Upper lobe of right lung (tissue), 1 donor: ENCODE measurements around the gene TVP23A. TPM values are rescaled to one million over a fixed set of nuclear protein-coding genes. Genes with fewer than 3 reads are reported as not detected.
A peak's percentile ranks its signal among the peaks of the same experiment; 100 is the strongest.
"Not testable (repeated sequence)": the region's sequence is repeated elsewhere in the genome, so short reads cannot be mapped to it uniquely, and the experiment has no call there.

Source experiments
- ATAC-seq: fragments of 200-7000 bp; cut with Tn5 transposase; one replicate; pipeline ENCODE4 v1.9.1; 2020; ENCODE audit warnings: mild to moderate bottlenecking, moderate library complexity
- DNase-seq: peaks from one replicate; pipeline ENCODE4 v3.0.0-alpha.2; 2020
- H3K27ac ChIP-seq: fragments of 200-600 bp; one replicate; pipeline ENCODE4 v1.8.0; 2022
- H3K27me3 ChIP-seq: fragments of 200-600 bp; one replicate; pipeline ENCODE4 v1.8.0; 2022; ENCODE audit warnings: mild to moderate bottlenecking
- H3K36me3 ChIP-seq: fragments of 200-600 bp; one replicate; pipeline ENCODE4 v1.8.0; 2022
- H3K4me1 ChIP-seq: fragments of 200-600 bp; one replicate; pipeline ENCODE4 v1.8.0; 2022
- H3K4me3 ChIP-seq: fragments of 200-600 bp; one replicate; pipeline ENCODE4 v1.8.0; 2022; ENCODE audit warnings: mild to moderate bottlenecking
- H3K9me3 ChIP-seq: fragments of 200-600 bp; one replicate; pipeline ENCODE4 v1.8.0; 2022
- intact Hi-C: fragments of 100-400 bp; cut with DNase I; formaldehyde crosslinking; loops from one replicate; pipeline ENCODE4 v1.11.0; 2022
- total RNA-seq: library from RNA; stranded (reverse); fragmentation: NEBNext Ultra II Directional; extraction: Animal tissue kit (Norgen Biotek cat#: 25700); gene quantifications from one replicate; pipeline ENCODE4 v1.2.1, GENCODE V29; 2021
- TF ChIP-seq, protein P1 (sequence below): fragments of 200-600 bp; IDR thresholded peaks from one replicate; pipeline ENCODE4 v1.8.0; 2022; ENCODE audit warnings: antibody characterized with exemption
- donor health status: DM: no; HTN: yes; CAD: no; lungs with severe emphysema.

Gene TVP23A
- total RNA-seq, 1 donor from 2014 or later = 0.69 TPM

DNA sequence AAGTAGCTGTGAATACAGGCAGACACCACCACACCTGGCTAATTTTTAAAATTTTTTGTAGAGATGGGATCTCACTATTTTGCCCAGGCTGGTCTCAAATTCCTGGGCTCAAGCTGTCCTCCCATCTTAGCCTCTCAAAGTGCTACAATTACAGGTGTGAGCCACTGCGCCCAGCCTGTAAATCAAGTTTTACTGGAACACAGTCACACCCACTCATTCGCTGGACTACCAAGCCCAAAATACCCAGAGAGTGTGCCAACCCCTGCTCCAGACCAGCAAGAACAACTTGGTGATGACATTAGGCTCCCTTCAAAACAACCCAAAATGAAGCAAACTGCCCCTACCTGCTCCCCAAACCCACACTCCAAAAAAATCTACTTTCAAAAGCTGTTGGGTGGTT lies 36.0 kb downstream of the TVP23A start:
- H3K9me3 ChIP-seq = no peaks in the 10 kb centered on the region
- DNase-seq = no peak
- H3K4me1 ChIP-seq = no peaks in the 10 kb centered on the region
- ATAC-seq = peak; percentile 62
- no peaks in the 10 kb centered on the region for H3K27me3 ChIP-seq
- no peaks in the 10 kb centered on the region for H3K36me3 ChIP-seq
- H3K4me3 ChIP-seq = no peak overlapping the region
- no peak overlapping the region for H3K27ac ChIP-seq
- intact Hi-C loops = no loop called here
- TF ChIP-seq, protein P1, sequence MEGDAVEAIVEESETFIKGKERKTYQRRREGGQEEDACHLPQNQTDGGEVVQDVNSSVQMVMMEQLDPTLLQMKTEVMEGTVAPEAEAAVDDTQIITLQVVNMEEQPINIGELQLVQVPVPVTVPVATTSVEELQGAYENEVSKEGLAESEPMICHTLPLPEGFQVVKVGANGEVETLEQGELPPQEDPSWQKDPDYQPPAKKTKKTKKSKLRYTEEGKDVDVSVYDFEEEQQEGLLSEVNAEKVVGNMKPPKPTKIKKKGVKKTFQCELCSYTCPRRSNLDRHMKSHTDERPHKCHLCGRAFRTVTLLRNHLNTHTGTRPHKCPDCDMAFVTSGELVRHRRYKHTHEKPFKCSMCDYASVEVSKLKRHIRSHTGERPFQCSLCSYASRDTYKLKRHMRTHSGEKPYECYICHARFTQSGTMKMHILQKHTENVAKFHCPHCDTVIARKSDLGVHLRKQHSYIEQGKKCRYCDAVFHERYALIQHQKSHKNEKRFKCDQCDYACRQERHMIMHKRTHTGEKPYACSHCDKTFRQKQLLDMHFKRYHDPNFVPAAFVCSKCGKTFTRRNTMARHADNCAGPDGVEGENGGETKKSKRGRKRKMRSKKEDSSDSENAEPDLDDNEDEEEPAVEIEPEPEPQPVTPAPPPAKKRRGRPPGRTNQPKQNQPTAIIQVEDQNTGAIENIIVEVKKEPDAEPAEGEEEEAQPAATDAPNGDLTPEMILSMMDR = no peak

DNA sequence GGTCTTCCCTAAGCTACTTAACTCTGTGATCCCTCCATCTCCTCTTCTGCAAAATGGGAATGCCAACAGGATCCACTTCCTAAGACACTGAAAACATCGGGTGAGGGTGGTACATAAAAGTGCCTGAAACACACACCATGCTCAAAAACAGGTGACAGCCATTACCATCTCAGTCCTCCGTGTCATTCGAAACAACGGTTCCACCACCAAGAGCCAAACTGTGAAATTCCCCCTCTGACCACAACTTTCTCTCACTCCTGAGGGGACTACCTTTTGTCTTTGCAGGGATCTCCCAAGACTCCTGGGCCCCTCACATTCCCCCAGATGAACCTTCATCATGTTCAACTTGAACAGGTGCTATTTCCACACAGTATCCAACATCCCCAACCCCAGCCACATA lies 38.0 kb downstream of the TVP23A start:
- no peak overlapping the region for H3K4me3 ChIP-seq
- no peaks in the 10 kb centered on the region for H3K9me3 ChIP-seq
- no peaks in the 10 kb centered on the region for H3K27me3 ChIP-seq
- no peaks in the 10 kb centered on the region for H3K4me1 ChIP-seq
- H3K36me3 ChIP-seq = no peaks in the 10 kb centered on the region
- H3K27ac ChIP-seq = no peak overlapping the region
- DNase-seq (no peak), ATAC-seq (no peak)
- intact Hi-C loops = no loop called here
- TF ChIP-seq, protein P1 = no peak

DNA sequence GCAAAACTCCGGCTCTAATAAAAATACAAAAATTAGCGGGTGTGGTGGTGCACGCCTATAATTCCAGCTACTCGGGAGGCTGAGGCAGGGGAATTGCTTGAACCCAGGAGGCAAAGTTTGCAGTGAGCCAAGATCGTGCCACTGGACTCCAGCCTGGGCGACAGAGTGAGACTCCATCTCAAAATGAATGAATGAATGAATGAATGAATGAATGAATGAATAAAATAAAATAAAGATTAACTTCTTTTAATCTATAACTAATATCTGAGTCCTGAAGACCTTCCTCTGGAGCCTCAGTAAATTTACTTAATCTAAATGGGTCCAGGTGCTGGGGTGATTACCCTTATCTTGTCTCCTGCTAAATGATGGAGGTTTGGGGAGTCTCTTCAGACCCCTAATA lies 38.7 kb downstream of the TVP23A start:
- H3K4me1 ChIP-seq, ATAC-seq, DNase-seq, H3K4me3 ChIP-seq, H3K27ac ChIP-seq, H3K27me3 ChIP-seq, H3K36me3 ChIP-seq, intact Hi-C loops, H3K9me3 ChIP-seq: not testable (repeated sequence)

DNA sequence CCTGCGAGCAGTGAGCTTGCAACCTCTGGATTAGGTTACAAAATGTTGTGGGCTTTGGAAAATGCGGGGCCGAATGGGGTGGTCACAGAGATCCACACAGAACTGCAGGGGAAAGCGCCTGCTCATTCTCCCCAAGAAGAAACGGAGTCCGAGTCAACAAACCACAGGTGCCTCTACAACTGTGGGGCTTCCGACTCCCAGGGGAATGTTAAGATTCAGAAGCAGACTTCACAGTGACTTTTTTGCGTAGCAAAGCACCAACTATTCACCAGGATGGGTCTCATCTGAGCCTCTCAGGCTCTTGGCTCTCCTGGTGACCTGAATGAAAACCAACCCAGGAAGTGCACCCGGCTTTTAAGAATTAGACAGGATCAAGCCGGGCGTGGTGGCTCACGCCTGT lies 41.2 kb downstream of the TVP23A start:
- H3K27me3 ChIP-seq = no peaks in the 10 kb centered on the region
- TF ChIP-seq, protein P1 = no peak
- intact Hi-C loops = no loop called here
- no peak for ATAC-seq
- H3K4me1 ChIP-seq = no peaks in the 10 kb centered on the region
- H3K4me3 ChIP-seq = no peak overlapping the region
- no peak for DNase-seq
- no peaks in the 10 kb centered on the region for H3K9me3 ChIP-seq
- H3K36me3 ChIP-seq = no peaks in the 10 kb centered on the region
- H3K27ac ChIP-seq = no peak overlapping the region

DNA sequence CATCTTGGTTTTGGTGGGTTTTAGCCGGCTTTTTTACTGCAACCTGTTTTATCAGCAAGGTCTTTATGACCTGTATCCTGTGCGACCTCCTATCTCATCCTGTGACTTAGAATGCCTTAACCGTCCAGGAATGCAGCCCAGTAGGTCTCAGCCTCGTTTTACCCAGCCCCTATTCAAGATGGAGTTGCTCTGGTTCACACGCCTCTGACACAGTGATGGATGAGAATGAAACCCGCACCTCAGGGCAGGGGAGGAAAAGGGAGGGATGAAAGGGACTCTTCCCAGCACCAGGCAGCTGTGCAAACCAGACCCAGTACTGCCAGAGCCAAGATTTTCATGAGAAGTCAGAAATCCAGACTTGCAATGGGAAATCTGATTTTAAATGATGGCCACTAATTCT lies 41.7 kb downstream of the TVP23A start:
- H3K27me3 ChIP-seq, H3K4me3 ChIP-seq, H3K4me1 ChIP-seq, DNase-seq, ATAC-seq, H3K9me3 ChIP-seq, H3K36me3 ChIP-seq, intact Hi-C loops, H3K27ac ChIP-seq: not testable (repeated sequence)

DNA sequence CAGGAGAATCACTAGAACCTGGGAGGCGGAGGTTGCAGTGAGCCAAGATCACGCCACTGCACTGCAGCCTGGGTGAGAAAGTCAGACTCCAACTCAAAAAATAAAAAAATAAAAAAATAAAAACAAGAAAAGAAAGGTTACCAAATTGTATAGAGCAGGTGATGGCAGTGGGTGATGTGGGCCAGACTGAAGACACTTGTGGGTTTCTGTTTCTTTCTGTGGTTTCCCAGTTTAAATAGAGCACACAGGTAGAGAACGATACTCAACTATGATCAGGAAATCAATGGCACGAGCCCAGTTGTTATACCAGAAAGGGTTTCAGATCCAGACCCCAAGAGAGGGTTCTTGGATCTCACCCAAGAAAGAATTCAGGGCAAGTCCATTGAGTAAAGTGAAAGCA lies 42.3 kb downstream of the TVP23A start:
- no peak for DNase-seq
- no peaks in the 10 kb centered on the region for H3K9me3 ChIP-seq
- H3K27me3 ChIP-seq = no peaks in the 10 kb centered on the region
- TF ChIP-seq, protein P1 = no peak
- no peak overlapping the region for H3K4me3 ChIP-seq
- intact Hi-C loops = no loop called here
- H3K4me1 ChIP-seq = no peaks in the 10 kb centered on the region
- no peak for ATAC-seq
- H3K27ac ChIP-seq = no peak overlapping the region
- no peaks in the 10 kb centered on the region for H3K36me3 ChIP-seq

DNA sequence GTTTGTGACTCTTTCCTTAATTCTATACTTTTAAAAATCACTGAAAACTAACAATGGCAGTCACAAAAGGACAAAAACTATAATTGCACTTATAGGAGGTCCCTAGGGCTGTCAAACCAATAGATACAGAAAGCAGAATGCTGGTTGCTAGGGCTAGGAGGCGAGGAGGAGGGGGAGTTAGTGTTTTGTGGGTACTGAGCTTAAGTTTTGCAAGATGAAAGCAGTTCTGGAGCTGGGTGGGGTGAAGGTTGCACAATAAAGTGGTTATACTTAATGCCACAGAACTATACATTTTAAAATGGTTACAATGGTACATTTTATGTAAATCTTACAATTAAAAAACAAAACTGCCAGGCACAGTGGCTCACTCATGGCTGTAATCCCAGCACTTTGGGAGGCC lies 47.7 kb downstream of the TVP23A start:
- TF ChIP-seq, protein P1 = no peak
- H3K9me3 ChIP-seq = no peaks in the 10 kb centered on the region
- DNase-seq (no peak), ATAC-seq (peak; percentile 66)
- H3K4me1 ChIP-seq = no peaks in the 10 kb centered on the region
- no peak overlapping the region for H3K27ac ChIP-seq
- H3K27me3 ChIP-seq = no peaks in the 10 kb centered on the region
- intact Hi-C loops = no loop called here
- peaks cover 25% of the 10 kb centered on the region for H3K36me3 ChIP-seq
- H3K4me3 ChIP-seq = no peak overlapping the region
